ENCODE data around the gene GPANK1. TPM values are rescaled to one million over a fixed set of nuclear protein-coding genes. Genes with fewer than 3 reads are reported as not detected.
A peak's percentile ranks its signal among the peaks of the same experiment; 100 is the strongest.

The GPANK1 gene
- total and polyA plus RNA-seq, 2 donors (not counting 1 experiment from before 2014, with no cell fraction given) = 22.6 to 24.3 TPM

- Histone ChIP-seq H3K4me2 (replicated peaks; ENCODE audit: low read depth, low read length, poor library complexity, severe bottlenecking) (peak within 1 kb of the TSS; percentile 90), H3K79me2 (ENCODE audit: control insufficient read depth, insufficient read depth, low read length) (peaks cover 78% of the 10 kb centered on the region), H3K27me3 (replicated peaks in 1 of 4; ENCODE audit: control extremely low read depth in 1 of 4, control insufficient read depth in 3 of 4, insufficient read depth in 4 of 4, low read length in 3 of 4) (no peaks in the 10 kb centered on the region), H2AFZ (ENCODE audit: insufficient read depth, low read depth, low read length, poor library complexity, severe bottlenecking) (peak within 1 kb of the TSS; percentile 72), H4K20me1 (ENCODE audit: control insufficient read depth, insufficient read depth, low read length, poor library complexity, severe bottlenecking) (peaks cover 23% of the 10 kb centered on the region), H3K4me1 (ENCODE audit: control insufficient read depth in 2 of 2, insufficient read depth in 2 of 2, low read length in 2 of 2) (peaks cover 27 to 47% of the 10 kb centered on the region in 2 donors), H3K9ac (ENCODE audit: low read length) (peak within 1 kb of the TSS; percentile 89), H3K9me3 (ENCODE audit: control extremely low read depth in 1 of 3, control insufficient read depth in 2 of 3, insufficient read depth in 1 of 3, low read length in 2 of 3) (no peaks in the 10 kb centered on the region), H3K27ac (ENCODE audit: low read length in 2 of 2) (peak within 1 kb of the TSS; percentile 96 to 98), H3K36me3 (replicated peaks in 1 of 2; ENCODE audit: control extremely low read depth in 1 of 2, control insufficient read depth in 1 of 2, extremely low read depth in 1 of 2, insufficient read depth in 2 of 2, low read length in 1 of 2) (peaks cover 18 to 61% of the 10 kb centered on the region in 2 experiments), H3K4me3 (ENCODE audit: control extremely low read depth in 1 of 5, extremely low read depth in 1 of 5, insufficient read depth in 1 of 5, low read depth in 2 of 5, low read length in 4 of 5) (peak within 1 kb of the TSS; percentile 58 to 98 (median 85))
- intact Hi-C loops (cut with micrococcal nuclease) = loop anchor here (1.0 to 5.0 kb wide), 15 partner anchors 13 to 532 kb away; partner anchors contain the start of genes ABHD16A, AGPAT1, BAG6 and CLIC1
- H3K4me1 Mint-ChIP-seq = peaks cover 53% of the 10 kb centered on the region
- no peaks in the 10 kb centered on the region for H3K27me3 Mint-ChIP-seq
- ATAC-seq (ENCODE audit: low read depth) (peak; percentile 87), DNase-seq (peak; percentile 98)
- WGBS (ENCODE audit: insufficient coverage) = under 1% methylated on average over 61 of the region's 63 CpGs
- peak within 1 kb of the TSS; percentile 100 for H3K27ac Mint-ChIP-seq
- no peak for TF ChIP-seq EZH2 (IDR thresholded peaks at IDR 0.05; ENCODE audit: borderline replicate concordance, insufficient read depth, low read depth, low read length, poor library complexity, severe bottlenecking)
- TF ChIP-seq, protein P1, sequence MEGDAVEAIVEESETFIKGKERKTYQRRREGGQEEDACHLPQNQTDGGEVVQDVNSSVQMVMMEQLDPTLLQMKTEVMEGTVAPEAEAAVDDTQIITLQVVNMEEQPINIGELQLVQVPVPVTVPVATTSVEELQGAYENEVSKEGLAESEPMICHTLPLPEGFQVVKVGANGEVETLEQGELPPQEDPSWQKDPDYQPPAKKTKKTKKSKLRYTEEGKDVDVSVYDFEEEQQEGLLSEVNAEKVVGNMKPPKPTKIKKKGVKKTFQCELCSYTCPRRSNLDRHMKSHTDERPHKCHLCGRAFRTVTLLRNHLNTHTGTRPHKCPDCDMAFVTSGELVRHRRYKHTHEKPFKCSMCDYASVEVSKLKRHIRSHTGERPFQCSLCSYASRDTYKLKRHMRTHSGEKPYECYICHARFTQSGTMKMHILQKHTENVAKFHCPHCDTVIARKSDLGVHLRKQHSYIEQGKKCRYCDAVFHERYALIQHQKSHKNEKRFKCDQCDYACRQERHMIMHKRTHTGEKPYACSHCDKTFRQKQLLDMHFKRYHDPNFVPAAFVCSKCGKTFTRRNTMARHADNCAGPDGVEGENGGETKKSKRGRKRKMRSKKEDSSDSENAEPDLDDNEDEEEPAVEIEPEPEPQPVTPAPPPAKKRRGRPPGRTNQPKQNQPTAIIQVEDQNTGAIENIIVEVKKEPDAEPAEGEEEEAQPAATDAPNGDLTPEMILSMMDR (IDR thresholded peaks at IDR 0.05) = no peak
- H3K9me3 Mint-ChIP-seq (ENCODE audit: insufficient read depth) = no peaks in the 10 kb centered on the region
- POLR2A ChIA-PET = interaction anchor here (0.6 to 5.9 kb wide), 10 partner anchors 10 to 1306 kb away, joined by 3 to 57 read pairs (median 6); partner anchors contain the start of genes APOM, BAG6, CLIC1 and NEU1
- CTCF ChIA-PET = interaction anchor here (1.0 to 1.8 kb wide), 4 partner anchors 13 to 164 kb away, joined by 3 to 10 read pairs (median 6); partner anchors contain the start of genes ATP6V1G2 and BAG6
- H3K4me3 Mint-ChIP-seq = peak within 1 kb of the TSS; percentile 96
These were observed 922 bp upstream of the GPANK1 start, which contains the start of gene CSNK2B for GRCh38 chr6:31665501-31666336. TSS of gene CSNK2B (plus strand) at chr6:31666080. CDS start at chr6:31666832, 752 bp downstream.

Measured in B cell (primary cell).